Measurements from ENCODE around the gene NLK.
"Not testable (repeated sequence)": the region's sequence is repeated elsewhere in the genome, so short reads cannot be mapped to it uniquely, and the experiment has no call there.

NLK gene

GRCh38 chr17:28204244-28204643 is 161.8 kb downstream of the NLK start:
- DNase-seq (ENCODE audit: low read depth) = no peak
- TF ChIP-seq, protein P1, sequence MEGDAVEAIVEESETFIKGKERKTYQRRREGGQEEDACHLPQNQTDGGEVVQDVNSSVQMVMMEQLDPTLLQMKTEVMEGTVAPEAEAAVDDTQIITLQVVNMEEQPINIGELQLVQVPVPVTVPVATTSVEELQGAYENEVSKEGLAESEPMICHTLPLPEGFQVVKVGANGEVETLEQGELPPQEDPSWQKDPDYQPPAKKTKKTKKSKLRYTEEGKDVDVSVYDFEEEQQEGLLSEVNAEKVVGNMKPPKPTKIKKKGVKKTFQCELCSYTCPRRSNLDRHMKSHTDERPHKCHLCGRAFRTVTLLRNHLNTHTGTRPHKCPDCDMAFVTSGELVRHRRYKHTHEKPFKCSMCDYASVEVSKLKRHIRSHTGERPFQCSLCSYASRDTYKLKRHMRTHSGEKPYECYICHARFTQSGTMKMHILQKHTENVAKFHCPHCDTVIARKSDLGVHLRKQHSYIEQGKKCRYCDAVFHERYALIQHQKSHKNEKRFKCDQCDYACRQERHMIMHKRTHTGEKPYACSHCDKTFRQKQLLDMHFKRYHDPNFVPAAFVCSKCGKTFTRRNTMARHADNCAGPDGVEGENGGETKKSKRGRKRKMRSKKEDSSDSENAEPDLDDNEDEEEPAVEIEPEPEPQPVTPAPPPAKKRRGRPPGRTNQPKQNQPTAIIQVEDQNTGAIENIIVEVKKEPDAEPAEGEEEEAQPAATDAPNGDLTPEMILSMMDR (IDR thresholded peaks at IDR 0.05; ENCODE audit: low read depth, low read length, missing control alignments) = no peak
- H3K4me3 ChIP-seq (ENCODE audit: low read depth, low read length) = no peak overlapping the region
- in situ Hi-C loops (cut with HindIII; ENCODE audit: low sequenced_read_pairs) = no loop called here

DNA sequence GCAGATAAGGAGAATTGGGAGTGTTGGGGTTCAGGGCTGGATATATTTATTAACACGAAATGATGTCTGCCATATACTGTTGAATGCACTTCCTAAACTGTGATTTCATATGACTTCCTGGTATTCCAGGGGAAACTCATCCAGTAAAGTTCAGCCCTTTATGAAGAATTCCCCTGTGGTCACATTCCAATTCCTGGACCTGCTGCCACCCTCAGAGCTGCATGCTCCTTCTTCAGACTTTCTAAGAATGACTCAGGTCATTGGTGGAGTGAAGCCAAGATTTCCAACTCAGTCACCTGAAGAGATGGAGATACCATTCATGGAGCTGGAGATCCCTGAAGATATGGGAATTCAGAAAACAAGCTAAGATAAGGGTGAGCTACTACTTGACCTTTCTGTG is 162.3 kb downstream of the NLK start:
- DNase-seq (ENCODE audit: low read depth) = no peak
- in situ Hi-C loops (cut with HindIII; ENCODE audit: low sequenced_read_pairs) = no loop called here

GRCh38 chr17:28206292-28206691 is 163.8 kb downstream of the NLK start:
- H3K4me3 ChIP-seq (ENCODE audit: low read depth, low read length) = no peak overlapping the region
- in situ Hi-C loops (cut with HindIII; ENCODE audit: low sequenced_read_pairs) = no loop called here
- TF ChIP-seq, protein P1 (IDR thresholded peaks at IDR 0.05; ENCODE audit: low read depth, low read length, missing control alignments) = no peak
- DNase-seq (ENCODE audit: low read depth) = no peak

More for the DNA sequence above, 162.3 kb downstream of the NLK start:
- TF ChIP-seq, protein P1 (IDR thresholded peaks at IDR 0.05; ENCODE audit: low read depth, low read length, missing control alignments) = no peak
- no peak overlapping the region for H3K4me3 ChIP-seq (ENCODE audit: low read depth, low read length)

DNA sequence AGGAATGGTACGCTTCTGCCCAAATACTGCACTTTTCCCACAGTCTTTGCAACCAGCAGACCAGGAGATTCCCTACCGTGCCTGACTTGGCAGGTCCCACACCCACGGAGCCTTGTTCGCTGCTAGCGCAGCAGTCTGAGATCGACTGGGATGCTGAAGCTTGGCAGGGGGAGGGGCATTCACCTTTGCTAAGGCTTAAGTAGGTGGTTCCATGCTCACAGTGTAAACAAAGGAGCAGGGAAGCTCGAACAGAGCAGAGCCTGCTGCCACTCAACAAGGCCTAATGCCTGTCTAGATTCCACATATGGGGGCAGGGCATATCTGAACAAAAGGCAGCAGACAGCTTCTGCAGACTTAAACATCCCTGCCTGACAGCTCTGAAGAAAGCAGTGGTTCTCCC is 169.3 kb downstream of the NLK start:
- no peak for DNase-seq (ENCODE audit: low read depth)
- TF ChIP-seq, protein P1 (IDR thresholded peaks at IDR 0.05; ENCODE audit: low read depth, low read length, missing control alignments) = no peak
- in situ Hi-C loops (cut with HindIII; ENCODE audit: low sequenced_read_pairs) = no loop called here
- H3K4me3 ChIP-seq (ENCODE audit: low read depth, low read length) = no peak overlapping the region

DNA sequence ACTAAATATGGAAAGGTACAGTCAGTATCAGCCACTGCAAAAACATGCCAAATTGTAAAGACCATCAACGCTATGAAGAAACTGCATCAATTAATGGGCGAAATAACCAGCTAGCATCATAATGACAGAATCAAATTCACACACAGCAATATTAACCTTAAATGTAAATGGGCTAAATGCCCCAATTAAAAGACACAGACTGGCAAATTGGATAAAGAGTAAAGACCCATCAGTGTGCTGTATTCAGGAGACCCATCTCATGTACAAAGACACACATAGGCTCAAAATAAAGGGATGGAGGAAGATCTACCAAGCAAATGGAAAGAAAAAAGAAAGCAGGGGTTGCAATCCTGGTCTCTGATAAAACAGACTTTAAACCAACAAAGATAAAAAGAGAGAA is 171.1 kb downstream of the NLK start:
- H3K4me3 ChIP-seq (ENCODE audit: low read depth, low read length); in situ Hi-C loops (cut with HindIII; ENCODE audit: low sequenced_read_pairs); DNase-seq (ENCODE audit: low read depth): not testable (repeated sequence)

- no peak for DNase-seq (ENCODE audit: low read depth)
- in situ Hi-C loops (cut with HindIII; ENCODE audit: low sequenced_read_pairs) = no loop called here
- TF ChIP-seq, protein P1 (IDR thresholded peaks at IDR 0.05; ENCODE audit: low read depth, low read length, missing control alignments) = no peak
- H3K4me3 ChIP-seq (ENCODE audit: low read depth, low read length) = no peak overlapping the region
Measured at GRCh38 chr17:28216052-28216451, 173.6 kb downstream of the NLK start.

DNA sequence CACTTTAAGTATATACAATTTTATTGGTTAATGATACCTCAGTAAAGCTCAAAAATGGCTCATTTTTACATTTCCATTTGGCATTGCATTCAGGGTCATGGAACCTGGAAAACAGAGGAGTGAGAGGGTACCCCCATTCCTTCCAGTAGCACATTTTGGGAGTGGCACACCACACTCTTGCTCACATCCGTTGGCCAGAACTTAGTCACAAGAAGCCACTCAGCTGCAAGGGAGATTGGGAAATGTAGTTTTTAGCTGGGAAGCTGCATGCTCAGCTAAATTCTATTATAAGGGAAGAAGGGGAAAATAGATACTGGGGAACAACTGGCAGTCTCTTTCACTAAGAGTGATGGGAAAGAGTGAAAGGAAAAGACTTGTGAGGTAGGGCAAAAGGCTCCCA is 174.1 kb downstream of the NLK start:
- no peak overlapping the region for H3K4me3 ChIP-seq (ENCODE audit: low read depth, low read length)
- in situ Hi-C loops (cut with HindIII; ENCODE audit: low sequenced_read_pairs) = no loop called here
- DNase-seq (ENCODE audit: low read depth) = no peak
- TF ChIP-seq, protein P1 (IDR thresholded peaks at IDR 0.05; ENCODE audit: low read depth, low read length, missing control alignments) = no peak
